Measurements from ENCODE around the gene MAP2K5. TPM values are rescaled to one million over a fixed set of nuclear protein-coding genes. Genes with fewer than 3 reads are reported as not detected.

Gene MAP2K5
- total RNA-seq, 3 donors from 2014 or later: 26.4 to 36.4 (median 30.3) TPM

GRCh38 chr15:67828969-67829646 lies 286.6 kb downstream of the MAP2K5 start:
- Histone ChIP-seq H3K36me3 (ENCODE audit: low read depth) (no peaks in the 10 kb centered on the region), H3K4me3 (no peak overlapping the region), H3K9me3 (no peaks in the 10 kb centered on the region), H3K4me1 (ENCODE audit: low read depth) (peaks cover 59% of the 10 kb centered on the region)
- TF ChIP-seq CTCF (IDR thresholded peaks at IDR 0.05): no peak
- ATAC-seq: no peak
- intact Hi-C loops (cut with DNase I, micrococcal nuclease): no loop called here
- DNase-seq: no peak

- no peak for TF ChIP-seq CTCF (IDR thresholded peaks at IDR 0.05)
- Histone ChIP-seq H3K4me1 (ENCODE audit: low read depth) (peaks cover 67% of the 10 kb centered on the region), H3K36me3 (ENCODE audit: low read depth) (no peaks in the 10 kb centered on the region), H3K9me3 (no peaks in the 10 kb centered on the region), H3K4me3 (no peak overlapping the region)
- intact Hi-C loops (cut with DNase I, micrococcal nuclease): no loop called here
- ATAC-seq (no peak), DNase-seq (no peak)
Measured at GRCh38 chr15:67829647-67830504, 287.4 kb downstream of the MAP2K5 start.

- intact Hi-C loops (cut with DNase I, micrococcal nuclease): no loop called here
- Histone ChIP-seq H3K4me3 (no peak overlapping the region), H3K9me3 (no peaks in the 10 kb centered on the region), H3K36me3 (ENCODE audit: low read depth) (no peaks in the 10 kb centered on the region), H3K4me1 (ENCODE audit: low read depth) (peaks cover 73% of the 10 kb centered on the region)
- DNase-seq (no peak), ATAC-seq (no peak)
- TF ChIP-seq CTCF (IDR thresholded peaks at IDR 0.05): no peak
Measured at GRCh38 chr15:67831363-67831762, 288.9 kb downstream of the MAP2K5 start.

DNA sequence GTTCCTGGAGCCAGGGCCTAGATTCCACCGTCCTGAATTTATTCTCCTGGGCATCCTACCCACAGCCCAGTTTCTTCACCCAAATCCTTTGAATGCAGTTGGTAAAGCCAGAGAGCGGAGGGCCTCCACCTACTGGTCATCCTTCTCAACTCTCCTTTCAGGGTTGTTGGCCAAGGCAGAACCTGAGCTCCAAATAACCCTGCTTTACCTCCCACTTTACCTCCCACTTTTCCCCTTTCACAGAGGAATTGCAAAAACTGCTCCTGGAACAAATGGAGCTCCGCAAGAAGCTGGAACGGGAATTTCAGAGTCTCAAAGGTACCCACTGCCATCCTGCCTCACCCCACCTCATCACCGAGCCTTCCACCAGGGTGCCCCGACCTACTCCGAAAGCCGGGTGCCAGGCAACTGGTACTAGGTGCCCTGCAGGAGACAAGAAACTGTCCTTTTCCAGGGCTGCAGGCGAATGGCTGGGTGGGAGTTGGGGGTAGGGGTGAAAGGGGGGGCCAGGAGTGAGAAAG lies 289.6 kb downstream of the MAP2K5 start:
- Histone ChIP-seq H3K4me3 (no peak overlapping the region), H3K9me3 (no peaks in the 10 kb centered on the region), H3K36me3 (ENCODE audit: low read depth) (no peaks in the 10 kb centered on the region), H3K4me1 (ENCODE audit: low read depth) (peaks cover 66% of the 10 kb centered on the region)
- peak in 1 of 3 donors; percentile 38 for DNase-seq
- intact Hi-C loops (cut with DNase I, micrococcal nuclease): no loop called here
- no peak for ATAC-seq
- peak; percentile 8 for TF ChIP-seq CTCF (IDR thresholded peaks at IDR 0.05)

GRCh38 chr15:67832897-67833709 lies 290.6 kb downstream of the MAP2K5 start:
- Histone ChIP-seq H3K9me3 (no peaks in the 10 kb centered on the region), H3K4me1 (ENCODE audit: low read depth) (peaks cover 56% of the 10 kb centered on the region), H3K36me3 (ENCODE audit: low read depth) (no peaks in the 10 kb centered on the region), H3K4me3 (no peak overlapping the region)
- peak in 1 of 3 donors; percentile 32 for DNase-seq
- intact Hi-C loops (cut with DNase I, micrococcal nuclease): no loop called here
- ATAC-seq: no peak
- no peak for TF ChIP-seq CTCF (IDR thresholded peaks at IDR 0.05)
